Kidney epithelial cell (primary cell): Measurements from ENCODE around the gene SLC27A5. TPM values are rescaled to one million over a fixed set of nuclear protein-coding genes. Genes with fewer than 3 reads are reported as not detected.
A peak's percentile ranks its signal among the peaks of the same experiment; 100 is the strongest.

ENCODE experiments used
- DNase-seq: peaks from one replicate; pipeline ENCODE4 v3.0.0-alpha.2; 2010; ENCODE audit warnings: low read depth
- H3K27me3 ChIP-seq: 2 replicates; pipeline ENCODE4 v1.6.0; 2011; ENCODE audit warnings: low read length; ENCODE audit not compliant: control insufficient read depth, insufficient read depth
- H3K36me3 ChIP-seq: 2 replicates; pipeline ENCODE4 v1.5.1; 2011; ENCODE audit warnings: low read length; ENCODE audit not compliant: control insufficient read depth, insufficient read depth
- H3K4me3 ChIP-seq: 2 replicates; pipeline ENCODE4 v1.5.1; 2011; ENCODE audit warnings: low read depth, mild to moderate bottlenecking, control low read depth, low read length
- total RNA-seq: library from RNA; depleted of rRNA; stranded (reverse); fragments of >200 nt; gene quantifications from 2 replicates; pipeline ENCODE4 v1.2.3, GENCODE V29; 2015
- TF ChIP-seq, protein P1 (sequence below): IDR thresholded peaks from 2 replicates; pipeline ENCODE4 v1.5.1; 2011; ENCODE audit warnings: mild to moderate bottlenecking, moderate library complexity, low read length, control low read depth, inconsistent platforms; ENCODE audit not compliant: insufficient read depth, poor library complexity, severe bottlenecking

SLC27A5 gene
- total RNA-seq, 1 donor from 2014 or later = 9.2 TPM

- H3K4me3 ChIP-seq = peak within 1 kb of the TSS; percentile 95
- peaks cover 1% of the 10 kb centered on the region for H3K36me3 ChIP-seq
- no peaks in the 10 kb centered on the region for H3K27me3 ChIP-seq
- TF ChIP-seq, protein P1, sequence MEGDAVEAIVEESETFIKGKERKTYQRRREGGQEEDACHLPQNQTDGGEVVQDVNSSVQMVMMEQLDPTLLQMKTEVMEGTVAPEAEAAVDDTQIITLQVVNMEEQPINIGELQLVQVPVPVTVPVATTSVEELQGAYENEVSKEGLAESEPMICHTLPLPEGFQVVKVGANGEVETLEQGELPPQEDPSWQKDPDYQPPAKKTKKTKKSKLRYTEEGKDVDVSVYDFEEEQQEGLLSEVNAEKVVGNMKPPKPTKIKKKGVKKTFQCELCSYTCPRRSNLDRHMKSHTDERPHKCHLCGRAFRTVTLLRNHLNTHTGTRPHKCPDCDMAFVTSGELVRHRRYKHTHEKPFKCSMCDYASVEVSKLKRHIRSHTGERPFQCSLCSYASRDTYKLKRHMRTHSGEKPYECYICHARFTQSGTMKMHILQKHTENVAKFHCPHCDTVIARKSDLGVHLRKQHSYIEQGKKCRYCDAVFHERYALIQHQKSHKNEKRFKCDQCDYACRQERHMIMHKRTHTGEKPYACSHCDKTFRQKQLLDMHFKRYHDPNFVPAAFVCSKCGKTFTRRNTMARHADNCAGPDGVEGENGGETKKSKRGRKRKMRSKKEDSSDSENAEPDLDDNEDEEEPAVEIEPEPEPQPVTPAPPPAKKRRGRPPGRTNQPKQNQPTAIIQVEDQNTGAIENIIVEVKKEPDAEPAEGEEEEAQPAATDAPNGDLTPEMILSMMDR = no peak
- no peak for DNase-seq
These were observed 46.4 kb upstream of the SLC27A5 start, which contains the start of gene UBE2M for GRCh38 chr19:58558066-58558622. Gene UBE2M, minus strand, starts transcription at chr19:58558611. Its CDS starts 230 bp downstream, at chr19:58558381.

GRCh38 chr19:58557221-58558065, 45.7 kb upstream of the SLC27A5 start:
- TF ChIP-seq, protein P1 = no peak
- H3K36me3 ChIP-seq = peaks cover 1% of the 10 kb centered on the region
- no peak for DNase-seq
- H3K4me3 ChIP-seq = peak overlapping the region; percentile 95
- no peaks in the 10 kb centered on the region for H3K27me3 ChIP-seq

GRCh38 chr19:58556622-58557220, 44.9 kb upstream of the SLC27A5 start:
- Histone ChIP-seq H3K27me3 (no peaks in the 10 kb centered on the region), H3K36me3 (peaks cover 2% of the 10 kb centered on the region), H3K4me3 (no peak overlapping the region)
- no peak for DNase-seq
- TF ChIP-seq, protein P1 = no peak

- TF ChIP-seq, protein P1 = no peak
- DNase-seq = no peak
- Histone ChIP-seq H3K4me3 (no peak overlapping the region), H3K27me3 (no peaks in the 10 kb centered on the region), H3K36me3 (peaks cover 2% of the 10 kb centered on the region)
These were observed 44.3 kb upstream of the SLC27A5 start for GRCh38 chr19:58555920-58556621.

GRCh38 chr19:58555369-58555885, 43.6 kb upstream of the SLC27A5 start:
- TF ChIP-seq, protein P1 = no peak
- peaks cover 3% of the 10 kb centered on the region for H3K36me3 ChIP-seq
- no peak for DNase-seq
- H3K27me3 ChIP-seq = no peaks in the 10 kb centered on the region
- peak overlapping the region; percentile 71 for H3K4me3 ChIP-seq
